Spinal cord (tissue), 4 donors: ENCODE measurements around the gene BCAM. TPM values are rescaled to one million over a fixed set of nuclear protein-coding genes. Genes with fewer than 3 reads are reported as not detected.

ENCODE experiments used
- polyA plus RNA-seq, 2 donors: library from polyadenylated mRNA; unstranded; fragments of 120-200 nt; gene quantifications; one replicate each; pipeline ENCODE4 v1.2.1, GENCODE V29; 2013; ENCODE audit not compliant: insufficient read length in 2 of 2
- small RNA-seq: library from RNA; depleted of rRNA; stranded (forward); fragments of <200 nt; gene quantifications from one replicate; pipeline ENCODE3, GENCODE V24; 2014; ENCODE audit warnings: low replicate concordance
- total RNA-seq, 2 donors: library from RNA; depleted of rRNA in 1 of 2; stranded (reverse); fragments of 120-200 nt in 1 of 2; fragments of >200 nt in 1 of 2; gene quantifications; one replicate each; pipeline versions ENCODE4 v1.2.3 to v1.2.4, GENCODE V29; 2013 to 2014

Gene BCAM
- total and polyA plus RNA-seq, 4 donors = 24.1 to 43.8 (median 32.2) TPM

Small RNA genes lying within 50 kb of the gene (small RNA-seq; reads per million reads assigned to genes)
- not detected for gene RF00156

Other genes with a start within 250 kb of the BCAM start
- gene IGSF23, start 195.5 kb upstream of the BCAM start, total RNA-seq = not detected
- gene IGSF23, start 195.5 kb upstream of the BCAM start, polyA plus RNA-seq = not detected
- gene PVR, start 165.2 kb upstream of the BCAM start, total RNA-seq = 10 to 100 TPM; 25.3 to 29.8 TPM
- 10 to 100 TPM; 25.7 to 26.3 TPM for gene PVR, start 165.2 kb upstream of the BCAM start, polyA plus RNA-seq
- 1 to 10 TPM in 1 of 2 donors, under 1 TPM in 1; 0.79 to 4.1 TPM for gene CEACAM19, start 137.6 kb upstream of the BCAM start, total RNA-seq
- 10 to 100 TPM in 1 of 2 donors, 1 to 10 TPM in 1; 9.9 to 21.5 TPM for gene CEACAM19, start 137.6 kb upstream of the BCAM start, polyA plus RNA-seq
- not detected for gene CEACAM16, start 110.0 kb upstream of the BCAM start, total RNA-seq
- gene CEACAM16, start 110.0 kb upstream of the BCAM start, polyA plus RNA-seq = not detected
- 1 to 10 TPM; 1.6 to 2.2 TPM for gene BCL3, start 60.4 kb upstream of the BCAM start, total RNA-seq
- gene BCL3, start 60.4 kb upstream of the BCAM start, polyA plus RNA-seq = 1 to 10 TPM; 7.3 to 9.6 TPM
- not detected for gene CBLC, start 31.2 kb upstream of the BCAM start, total RNA-seq
- gene CBLC, start 31.2 kb upstream of the BCAM start, polyA plus RNA-seq = under 1 TPM; 0.25 to 0.44 TPM
- 10 to 100 TPM; 29.8 to 85.0 TPM for gene NECTIN2, start 37.2 kb downstream of the BCAM start, total RNA-seq
- 10 to 100 TPM; 63.3 to 78.3 TPM for gene NECTIN2, start 37.2 kb downstream of the BCAM start, polyA plus RNA-seq
- gene TOMM40, start 82.2 kb downstream of the BCAM start, total RNA-seq = 10 to 100 TPM; 21.8 to 34.5 TPM
- gene TOMM40, start 82.2 kb downstream of the BCAM start, polyA plus RNA-seq = 10 to 100 TPM; 61.4 to 66.1 TPM
- gene APOE, start 96.7 kb downstream of the BCAM start, total RNA-seq = 100 to 1,000 TPM; 317 to 945 TPM
- 100 to 1,000 TPM; 735 to 762 TPM for gene APOE, start 96.7 kb downstream of the BCAM start, polyA plus RNA-seq
- gene APOC1, start 105.5 kb downstream of the BCAM start, total RNA-seq = 10 to 100 TPM; 28.3 to 93.9 TPM
- gene APOC1, start 105.5 kb downstream of the BCAM start, polyA plus RNA-seq = 100 to 1,000 TPM; 101 to 103 TPM
- under 1 TPM in 1 of 2 donors, not detected in 1; 0.22 TPM for gene APOC4, start 133.1 kb downstream of the BCAM start, total RNA-seq
- gene APOC4, start 133.1 kb downstream of the BCAM start, polyA plus RNA-seq = not detected
- 10 to 100 TPM; 10.1 to 14.8 TPM for gene APOC2, start 136.9 kb downstream of the BCAM start, total RNA-seq
- 10 to 100 TPM; 26.9 to 35.8 TPM for gene APOC2, start 136.9 kb downstream of the BCAM start, polyA plus RNA-seq
- gene CLPTM1, start 146.3 kb downstream of the BCAM start, total RNA-seq = 10 to 100 TPM; 53.9 to 64.3 TPM
- gene CLPTM1, start 146.3 kb downstream of the BCAM start, polyA plus RNA-seq = 100 to 1,000 TPM; 157 to 158 TPM
- gene RELB, start 192.4 kb downstream of the BCAM start, total RNA-seq = 1 to 10 TPM; 2.4 to 2.9 TPM
- gene RELB, start 192.4 kb downstream of the BCAM start, polyA plus RNA-seq = 1 to 10 TPM; 3.9 to 4.0 TPM
- 10 to 100 TPM; 11.6 to 35.0 TPM for gene CLASRP, start 229.9 kb downstream of the BCAM start, total RNA-seq
- gene CLASRP, start 229.9 kb downstream of the BCAM start, polyA plus RNA-seq = 10 to 100 TPM; 60.6 to 97.3 TPM